HepG2 (cell line): ENCODE results near the gene PPP2R5C. TPM values are rescaled to one million over a fixed set of nuclear protein-coding genes. Genes with fewer than 3 reads are reported as not detected.
A peak's percentile ranks its signal among the peaks of the same experiment; 100 is the strongest.

Experiments used
- ATAC-seq: fragments of 200-7000 bp; cut with Tn5 transposase; 3 replicates; pipeline ENCODE4 v1.9.1; 2020; ENCODE audit warnings: mild to moderate bottlenecking, moderate library complexity
- BruUV-seq: library from RNA; stranded (reverse); fragments of 400-500 nt; replicated peaks from 2 replicates; lab custom pipeline; 2021; lab: Mats Ljungman, UMichigan
- CTCF ChIA-PET: fragments of 300-600 bp; formaldehyde crosslinking; extraction: SDS; loops from one replicate; lab custom pipeline; 2021; ENCODE audit warnings: low total read pairs, inconsistent platforms, low intra/inter-chr PET ratio; lab: Yijun Ruan, JAX
- POLR2A ChIA-PET: fragments of 350-600 bp; sonication (Branson Sonifier 250); formaldehyde crosslinking; loops from one replicate; lab custom pipeline; 2020; ENCODE audit warnings: antibody characterized with exemption, inconsistent platforms; lab: Yijun Ruan, JAX
- DNase-seq: peaks from one replicate; pipeline ENCODE4 v3.0.0-alpha.2; 2015; ENCODE audit warnings: low spot score
- FAIRE-seq: peaks from 3 replicates; lab custom pipeline; 2011; peaks lifted over from hg19 to GRCh38; lab: Jason Lieb, UNC
- H2AFZ ChIP-seq: one replicate; pipeline ENCODE4 v1.6.1; 2011; ENCODE audit warnings: low read length, inconsistent platforms
- H3K27ac ChIP-seq: fragments of 300-600 bp; 3 replicates; pipeline ENCODE4 v1.8.0; 2011; ENCODE audit warnings: mixed run types, mild to moderate bottlenecking, mixed read lengths, low read length, inconsistent platforms; ENCODE audit not compliant: insufficient read depth; ENCODE audit errors: extremely low read length
- H3K27me3 ChIP-seq, 2 experiments: fragments of 200-600 bp in 1 of 2; 2 replicates in 1 of 2; 3 replicates in 1 of 2; pipeline versions ENCODE4 v1.6.0 to v1.8.0; 2011; ENCODE audit warnings: low read length in 2 of 2, mild to moderate bottlenecking in 2 of 2, moderate library complexity in 2 of 2, inconsistent platforms in 1 of 2; ENCODE audit not compliant: insufficient read depth in 2 of 2, control insufficient read depth in 1 of 2
- H3K36me3 ChIP-seq, 2 experiments: fragments of 200-600 bp in 1 of 2; replicated peaks in 1 of 2; 2 replicates in 1 of 2; 3 replicates in 1 of 2; pipeline versions ENCODE4 v1.5.1 to v1.8.0; 2011; ENCODE audit warnings: low read length in 2 of 2, inconsistent platforms in 1 of 2; ENCODE audit not compliant: insufficient read depth in 2 of 2, control insufficient read depth in 1 of 2
- H3K4me1 ChIP-seq: 2 replicates; pipeline ENCODE4 v1.5.1; 2012; ENCODE audit warnings: low read length, inconsistent platforms; ENCODE audit not compliant: insufficient read depth
- H3K4me2 ChIP-seq: 2 replicates; pipeline ENCODE4 v1.6.0; 2011; ENCODE audit warnings: low read depth, low read length, inconsistent platforms
- H3K4me3 ChIP-seq, 3 experiments: fragments of 200-600 bp in 1 of 3; sonication (generic), shearing (Covaris generic) in 1 of 3; replicated peaks in 1 of 3; 2 replicates each; pipeline ENCODE4 v1.5.1; 2011 to 2016; ENCODE audit warnings: low read length in 3 of 3, inconsistent platforms in 2 of 3, low read depth in 2 of 3, mild to moderate bottlenecking in 2 of 3, control low read depth in 1 of 3, mixed read lengths in 1 of 3; ENCODE audit not compliant: insufficient read depth in 1 of 3
- H3K79me2 ChIP-seq: one replicate; pipeline ENCODE4 v1.6.1; 2011; ENCODE audit warnings: low read length, inconsistent platforms; ENCODE audit not compliant: insufficient read depth
- H3K9ac ChIP-seq: 2 replicates; pipeline ENCODE4 v1.6.0; 2011; ENCODE audit warnings: mild to moderate bottlenecking, low read depth, low read length, inconsistent platforms; ENCODE audit not compliant: insufficient read depth
- H3K9me3 ChIP-seq: 2 replicates; pipeline ENCODE4 v1.5.1; 2012; ENCODE audit warnings: mild to moderate bottlenecking, low read length
- H4K20me1 ChIP-seq: 2 replicates; pipeline ENCODE4 v1.6.0; 2011; ENCODE audit warnings: inconsistent platforms, mild to moderate bottlenecking, low read length, moderate library complexity; ENCODE audit not compliant: insufficient read depth
- FOXA3 ChIP-seq: IDR thresholded peaks from 2 replicates; pipeline ENCODE4 v1.6.1; 2016; ENCODE audit warnings: missing genetic modification reagents, missing compliant biosample characterization
- HOXA3 ChIP-seq: sonication (generic); formaldehyde crosslinking; IDR thresholded peaks from 2 replicates; pipeline ENCODE4 v1.5.0; 2020; ENCODE audit warnings: missing genetic modification reagents
- HOXD1 ChIP-seq: sonication (generic); formaldehyde crosslinking; IDR thresholded peaks from 2 replicates; pipeline ENCODE4 v1.5.0; 2020; ENCODE audit warnings: missing genetic modification reagents
- THAP8 ChIP-seq: sonication (generic); formaldehyde crosslinking; IDR thresholded peaks from 2 replicates; pipeline ENCODE4 v1.5.1; 2020; ENCODE audit warnings: missing genetic modification reagents, mild to moderate bottlenecking, borderline replicate concordance
- THYN1 ChIP-seq: sonication (generic); formaldehyde crosslinking; IDR thresholded peaks from 2 replicates; pipeline ENCODE4 v1.8.1; 2023; ENCODE audit warnings: low read depth, mild to moderate bottlenecking, moderate library complexity, missing genetic modification reagents, borderline replicate concordance
- ZNF292 ChIP-seq: sonication (generic); formaldehyde crosslinking; IDR thresholded peaks from 2 replicates; pipeline ENCODE4 v1.8.1; 2022; ENCODE audit warnings: mild to moderate bottlenecking, low read depth, missing genetic modification reagents, borderline replicate concordance
- ZNF30 ChIP-seq: sonication (generic); formaldehyde crosslinking; IDR thresholded peaks from 2 replicates; pipeline ENCODE4 v1.5.0; 2020; ENCODE audit warnings: mild to moderate bottlenecking, missing genetic modification reagents
- ZNF382 ChIP-seq: sonication (generic); formaldehyde crosslinking; IDR thresholded peaks from 2 replicates; pipeline ENCODE4 v1.5.0; 2020; ENCODE audit warnings: missing genetic modification reagents, mild to moderate bottlenecking, borderline replicate concordance
- ZNF740 ChIP-seq: sonication (generic); formaldehyde crosslinking; IDR thresholded peaks from 2 replicates; pipeline ENCODE4 v1.4.0; 2020; ENCODE audit warnings: missing genetic modification reagents
- WGBS: methylation state at CpG from one replicate; pipeline ENCODE4 v1.1.6; 2017; ENCODE audit warnings: low lambda C conversion rate; 5-methylcytosine and 5-hydroxymethylcytosine counted together
- in situ Hi-C: cut with HindIII; loops from 2 replicates; pipeline ENCODE4 v1.10.0; 2017; ENCODE audit warnings: low pct_unique_long_range_greater_than_20kb; ENCODE audit not compliant: extremely low pct_ligation_motif_present
- intact Hi-C: fragments of 100-400 bp; cut with micrococcal nuclease; formaldehyde crosslinking; loops from one replicate; pipeline ENCODE4 v1.10.0; 2022; ENCODE audit not compliant: unreplicated experiment
- polyA plus RNA-seq, 8 experiments: library from polyadenylated mRNA; depleted of rRNA in 3 of 8; stranded (reverse) in 7 of 8; unstranded in 1 of 8; fragments of >200 nt; fragmentation: Illumina TruSeq in 4 of 8; extraction: Trizol in 4 of 8; gene quantifications; 2 replicates each; pipeline versions ENCODE4 v1.2.1 to v1.2.3, GENCODE V29; 2011 to 2016; ENCODE audit warnings: low read depth in 4 of 8, missing spikeins in 1 of 8, mixed read lengths in 1 of 8; ENCODE audit not compliant: insufficient read depth in 1 of 8
- total RNA-seq, 5 experiments: library from RNA; depleted of rRNA; stranded (reverse); fragments of >200 nt; fragmentation: Illumina TruSeq; extraction: Trizol; gene quantifications; 2 replicates each; pipeline ENCODE4 v1.2.3, GENCODE V29; 2016; ENCODE audit warnings: low read depth in 1 of 5
- TF ChIP-seq, protein P1 (sequence below): IDR thresholded peaks from 2 replicates; pipeline ENCODE4 v1.6.1; 2018; ENCODE audit warnings: missing genetic modification reagents
- TF ChIP-seq, protein P2 (sequence below): sonication (generic); formaldehyde crosslinking; IDR thresholded peaks from 2 replicates; pipeline ENCODE4 v1.5.0; 2020; ENCODE audit warnings: mild to moderate bottlenecking, missing genetic modification reagents

PPP2R5C gene
- total and polyA plus RNA-seq, 2 of the 13 experiments (the other 11 are each of a cell fraction or from before 2014, with no cell fraction given) = 74.3 to 78.5 TPM

DNA sequence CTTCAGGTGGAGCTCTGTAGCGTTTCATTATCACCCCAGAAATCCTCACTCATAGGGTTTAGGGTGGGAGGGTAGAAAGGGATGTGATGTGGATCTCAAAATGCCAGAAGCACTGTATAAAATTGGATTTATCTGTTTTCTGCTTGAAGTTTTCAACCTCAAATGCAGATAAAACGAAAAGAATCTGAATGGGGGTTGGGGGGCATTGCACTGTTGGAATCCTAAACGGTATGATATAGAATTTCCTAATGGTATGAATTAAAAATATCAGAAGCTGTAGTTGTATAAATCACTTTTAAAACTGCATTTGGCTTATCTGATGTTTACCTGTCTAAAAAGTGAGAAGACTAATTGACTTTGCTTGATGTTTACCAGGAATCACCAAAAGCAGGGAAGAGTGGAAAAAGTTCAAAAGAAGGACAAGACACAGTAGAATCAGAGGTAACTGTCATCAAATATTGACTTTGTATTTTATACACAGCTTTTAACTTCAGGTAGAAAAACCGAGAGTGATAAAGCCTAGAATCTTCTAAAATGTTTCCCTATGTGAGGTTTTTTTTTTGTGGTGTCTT is 1.1 kb downstream of the PPP2R5C start (continued):
- TF ChIP-seq ZNF740 (CRISPR knock-in tag) (no peak), FOXA3 (CRISPR knock-in tag) (peak; percentile 46; the same call in 1 of the 2 replicates)

DNA sequence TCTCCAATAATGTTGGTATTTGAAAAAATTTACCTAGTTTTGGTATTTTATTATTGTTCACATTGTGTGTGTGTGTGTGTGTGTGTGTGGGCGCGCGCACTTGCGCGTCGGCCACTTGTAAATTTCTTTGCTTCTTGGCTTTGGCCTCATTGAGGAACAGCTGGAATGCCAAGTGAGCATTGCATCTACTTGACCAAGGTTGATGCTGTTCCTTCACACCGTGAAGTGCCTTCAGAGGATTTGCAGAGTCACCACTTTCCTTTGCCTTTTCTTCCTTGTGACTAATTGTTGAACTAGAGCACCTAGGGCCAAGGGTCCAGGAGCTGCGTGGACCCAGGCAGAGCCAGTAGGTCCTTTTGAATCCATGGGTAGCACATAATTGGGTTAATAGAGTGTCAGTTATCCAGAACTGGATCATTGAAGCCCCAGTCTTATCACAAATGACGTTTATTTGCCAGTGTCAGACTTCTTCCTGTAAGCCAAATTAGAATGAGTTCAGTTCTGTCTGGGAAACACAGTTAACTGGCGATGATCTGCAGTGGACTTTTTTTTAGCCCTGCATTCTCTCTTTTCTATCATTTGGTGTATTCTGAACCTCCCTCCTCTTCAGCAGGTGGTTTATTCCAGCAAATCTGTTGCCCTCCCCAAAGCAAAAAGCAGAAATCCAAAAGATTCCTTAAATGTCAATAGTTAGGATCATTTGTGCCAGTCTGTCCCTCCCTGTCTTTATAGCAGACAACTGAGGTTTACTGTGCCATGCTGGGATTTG is 2.6 kb downstream of the PPP2R5C start:
- DNase-seq = no peak
- CTCF ChIA-PET = no interaction called here
- intact Hi-C loops (no loop called here), in situ Hi-C loops (no loop called here)
- BruUV-seq = TSS peak; percentile 38
- peaks cover 33% of the 10 kb centered on the region for H3K4me1 ChIP-seq
- H3K27me3 ChIP-seq = peaks cover 0 to 4% of the 10 kb centered on the region in 2 experiments; a peak in 1 of 5 replicates
- no peak for FAIRE-seq
- H3K4me3 ChIP-seq = no peak overlapping the region
- no peak for TF ChIP-seq ZNF30 (CRISPR knock-in tag)
- no peak for TF ChIP-seq ZNF292 (CRISPR knock-in tag)
- TF ChIP-seq, protein P1, sequence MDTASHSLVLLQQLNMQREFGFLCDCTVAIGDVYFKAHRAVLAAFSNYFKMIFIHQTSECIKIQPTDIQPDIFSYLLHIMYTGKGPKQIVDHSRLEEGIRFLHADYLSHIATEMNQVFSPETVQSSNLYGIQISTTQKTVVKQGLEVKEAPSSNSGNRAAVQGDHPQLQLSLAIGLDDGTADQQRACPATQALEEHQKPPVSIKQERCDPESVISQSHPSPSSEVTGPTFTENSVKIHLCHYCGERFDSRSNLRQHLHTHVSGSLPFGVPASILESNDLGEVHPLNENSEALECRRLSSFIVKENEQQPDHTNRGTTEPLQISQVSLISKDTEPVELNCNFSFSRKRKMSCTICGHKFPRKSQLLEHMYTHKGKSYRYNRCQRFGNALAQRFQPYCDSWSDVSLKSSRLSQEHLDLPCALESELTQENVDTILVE (CRISPR knock-in tag) = no peak
- TF ChIP-seq HOXD1 (CRISPR knock-in tag) = no peak
- no peak for TF ChIP-seq THYN1 (CRISPR knock-in tag)
- no peak for TF ChIP-seq HOXA3 (CRISPR knock-in tag)
- TF ChIP-seq, protein P2, sequence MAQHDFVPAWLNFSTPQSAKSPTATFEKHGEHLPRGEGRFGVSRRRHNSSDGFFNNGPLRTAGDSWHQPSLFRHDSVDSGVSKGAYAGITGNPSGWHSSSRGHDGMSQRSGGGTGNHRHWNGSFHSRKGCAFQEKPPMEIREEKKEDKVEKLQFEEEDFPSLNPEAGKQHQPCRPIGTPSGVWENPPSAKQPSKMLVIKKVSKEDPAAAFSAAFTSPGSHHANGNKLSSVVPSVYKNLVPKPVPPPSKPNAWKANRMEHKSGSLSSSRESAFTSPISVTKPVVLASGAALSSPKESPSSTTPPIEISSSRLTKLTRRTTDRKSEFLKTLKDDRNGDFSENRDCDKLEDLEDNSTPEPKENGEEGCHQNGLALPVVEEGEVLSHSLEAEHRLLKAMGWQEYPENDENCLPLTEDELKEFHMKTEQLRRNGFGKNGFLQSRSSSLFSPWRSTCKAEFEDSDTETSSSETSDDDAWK (CRISPR knock-in tag) = no peak
- TF ChIP-seq THAP8 (CRISPR knock-in tag) = no peak
- TF ChIP-seq ZNF382 = no peak
- no peak overlapping the region for H3K4me2 ChIP-seq
- no peaks in the 10 kb centered on the region for H3K9me3 ChIP-seq
- ATAC-seq = no peak
- WGBS = 91% methylated on average over 10 of the region's 10 CpGs
- no peak overlapping the region for H2AFZ ChIP-seq
- peaks cover 1 to 10% of the 10 kb centered on the region in 2 experiments; a peak in 2 of 5 replicates for H3K36me3 ChIP-seq
- no peak overlapping the region for H3K9ac ChIP-seq
- H3K79me2 ChIP-seq = peaks cover 3% of the 10 kb centered on the region
- H4K20me1 ChIP-seq = no peaks in the 10 kb centered on the region
- POLR2A ChIA-PET = interaction anchor here (0.7 to 1.2 kb wide), 2 partner anchors 32 to 45 kb away, joined by 3 read pairs; no protein-coding TSS in a partner anchor
- no peak overlapping the region for H3K27ac ChIP-seq
